DND-41 (cell line): ENCODE measurements around the gene BAIAP2.

Experiments used
- ATAC-seq: fragments of 200-7000 bp; cut with Tn5 transposase; 3 replicates; pipeline ENCODE4 v1.9.1; 2021; ENCODE audit warnings: low read depth; ENCODE audit not compliant: insufficient read depth
- DNase-seq: peaks from one replicate; pipeline ENCODE4 v3.0.0-alpha.2; 2020
- H2AFZ ChIP-seq: 2 replicates; pipeline ENCODE4 v1.6.0; 2012; ENCODE audit warnings: low read depth, low read length
- H3K27ac ChIP-seq: 2 replicates; pipeline ENCODE4 v1.5.1; 2012; ENCODE audit warnings: low read length, inconsistent platforms
- H3K27me3 ChIP-seq: fragments of 200-600 bp; sonication (generic); 2 replicates; pipeline ENCODE4 v1.6.0; 2012; ENCODE audit warnings: low read length, mild to moderate bottlenecking, inconsistent platforms; ENCODE audit not compliant: insufficient read depth, poor library complexity
- H3K36me3 ChIP-seq: 2 replicates; pipeline ENCODE4 v1.5.1; 2012; ENCODE audit warnings: low read length, inconsistent platforms; ENCODE audit not compliant: insufficient read depth
- H3K4me1 ChIP-seq: 2 replicates; pipeline ENCODE4 v1.5.1; 2012; ENCODE audit warnings: mild to moderate bottlenecking, low read length; ENCODE audit not compliant: insufficient read depth
- H3K4me2 ChIP-seq: 2 replicates; pipeline ENCODE4 v1.6.0; 2012; ENCODE audit warnings: mild to moderate bottlenecking, moderate library complexity, low read length, inconsistent platforms; ENCODE audit not compliant: insufficient read depth
- H3K4me3 ChIP-seq, 2 experiments: fragments of 200-600 bp in 1 of 2; shearing (Covaris generic) in 1 of 2; 2 replicates each; pipeline ENCODE4 v1.5.1; 2012 to 2016; ENCODE audit warnings: inconsistent platforms in 2 of 2, low read length in 2 of 2, mild to moderate bottlenecking in 2 of 2, low read depth in 1 of 2, moderate library complexity in 1 of 2
- H3K79me2 ChIP-seq: 2 replicates; pipeline ENCODE4 v1.6.0; 2012; ENCODE audit warnings: low read length, inconsistent platforms; ENCODE audit not compliant: insufficient read depth
- H3K9ac ChIP-seq: 2 replicates; pipeline ENCODE4 v1.6.0; 2012; ENCODE audit warnings: low read depth, mild to moderate bottlenecking, inconsistent platforms, low read length, moderate library complexity
- H3K9me3 ChIP-seq: 2 replicates; pipeline ENCODE4 v1.5.1; 2012; ENCODE audit warnings: low read length, moderate library complexity, mild to moderate bottlenecking, inconsistent platforms; ENCODE audit not compliant: insufficient read depth, severe bottlenecking
- H4K20me1 ChIP-seq: 2 replicates; pipeline ENCODE4 v1.6.0; 2012; ENCODE audit warnings: low read length; ENCODE audit not compliant: insufficient read depth
- EZH2 ChIP-seq: IDR thresholded peaks from 3 replicates; pipeline ENCODE4 v1.6.1; 2012; ENCODE audit warnings: borderline replicate concordance, low read depth, mild to moderate bottlenecking, moderate library complexity, low read length, inconsistent platforms; ENCODE audit not compliant: severe bottlenecking
- TF ChIP-seq, protein P1 (sequence below): IDR thresholded peaks from 2 replicates; pipeline ENCODE4 v1.5.1; 2012; ENCODE audit warnings: borderline replicate concordance, low read length, moderate library complexity, mild to moderate bottlenecking; ENCODE audit not compliant: poor library complexity, severe bottlenecking; ENCODE audit errors: extremely low read depth

Gene BAIAP2

DNA sequence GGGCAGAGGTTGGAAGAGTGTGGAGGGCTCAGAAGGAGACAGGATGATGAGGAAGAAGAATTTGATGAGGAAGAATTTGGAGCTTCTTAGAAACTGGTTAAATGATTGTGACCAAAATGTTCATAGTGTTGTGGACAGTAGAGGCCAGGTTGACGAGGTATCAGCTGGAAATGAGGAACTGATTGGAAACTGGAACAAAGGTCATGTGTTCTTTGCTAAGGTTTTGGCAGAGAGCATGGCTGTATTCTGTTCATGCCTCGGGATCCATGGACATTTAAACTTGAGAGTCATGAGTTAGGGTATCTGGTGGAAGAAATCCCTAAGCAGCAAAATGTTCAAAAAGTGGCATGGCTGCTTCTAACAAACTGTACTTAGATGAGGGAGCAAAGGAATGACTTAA, 24.0 kb upstream of the BAIAP2 start:
- Histone ChIP-seq H3K27me3 (peaks cover 8% of the 10 kb centered on the region), H2AFZ (no peak overlapping the region), H3K9me3 (no peaks in the 10 kb centered on the region), H3K4me3 (no peak overlapping the region), H3K4me1 (no peaks in the 10 kb centered on the region), H3K79me2 (no peaks in the 10 kb centered on the region), H3K27ac (no peak overlapping the region), H3K4me2 (no peak overlapping the region), H3K36me3 (no peaks in the 10 kb centered on the region), H4K20me1 (no peaks in the 10 kb centered on the region), H3K9ac (no peak overlapping the region)
- ATAC-seq (no peak), DNase-seq (no peak)
- TF ChIP-seq, protein P1, sequence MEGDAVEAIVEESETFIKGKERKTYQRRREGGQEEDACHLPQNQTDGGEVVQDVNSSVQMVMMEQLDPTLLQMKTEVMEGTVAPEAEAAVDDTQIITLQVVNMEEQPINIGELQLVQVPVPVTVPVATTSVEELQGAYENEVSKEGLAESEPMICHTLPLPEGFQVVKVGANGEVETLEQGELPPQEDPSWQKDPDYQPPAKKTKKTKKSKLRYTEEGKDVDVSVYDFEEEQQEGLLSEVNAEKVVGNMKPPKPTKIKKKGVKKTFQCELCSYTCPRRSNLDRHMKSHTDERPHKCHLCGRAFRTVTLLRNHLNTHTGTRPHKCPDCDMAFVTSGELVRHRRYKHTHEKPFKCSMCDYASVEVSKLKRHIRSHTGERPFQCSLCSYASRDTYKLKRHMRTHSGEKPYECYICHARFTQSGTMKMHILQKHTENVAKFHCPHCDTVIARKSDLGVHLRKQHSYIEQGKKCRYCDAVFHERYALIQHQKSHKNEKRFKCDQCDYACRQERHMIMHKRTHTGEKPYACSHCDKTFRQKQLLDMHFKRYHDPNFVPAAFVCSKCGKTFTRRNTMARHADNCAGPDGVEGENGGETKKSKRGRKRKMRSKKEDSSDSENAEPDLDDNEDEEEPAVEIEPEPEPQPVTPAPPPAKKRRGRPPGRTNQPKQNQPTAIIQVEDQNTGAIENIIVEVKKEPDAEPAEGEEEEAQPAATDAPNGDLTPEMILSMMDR = no peak

DNA sequence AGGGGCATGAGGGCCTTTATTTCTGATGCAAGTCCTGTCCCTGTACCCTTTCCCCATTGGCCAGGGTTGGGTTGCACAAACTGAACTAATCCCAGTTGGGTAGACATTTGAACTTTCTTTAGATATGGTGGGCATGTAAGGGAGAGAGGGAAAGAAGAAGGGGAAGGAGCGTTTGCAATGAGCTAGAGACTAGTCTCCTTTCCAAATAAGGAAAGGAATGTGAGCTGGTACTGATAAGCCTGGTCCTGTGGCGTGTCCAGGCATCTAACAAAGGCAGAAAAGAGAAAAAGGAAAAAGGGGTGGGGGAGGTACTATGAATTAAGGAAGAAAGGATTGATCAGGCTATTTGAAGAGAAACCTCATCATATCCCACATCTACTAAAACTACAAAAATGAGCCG, 23.0 kb upstream of the BAIAP2 start:
- ATAC-seq (no peak), DNase-seq (no peak)
- H4K20me1 ChIP-seq = no peaks in the 10 kb centered on the region
- H3K4me1 ChIP-seq = peaks cover 3% of the 10 kb centered on the region
- no peak for TF ChIP-seq EZH2
- TF ChIP-seq, protein P1 = no peak
- no peak overlapping the region for H3K4me3 ChIP-seq
- no peak overlapping the region for H2AFZ ChIP-seq
- H3K9ac ChIP-seq = no peak overlapping the region
- H3K27me3 ChIP-seq = peaks cover 2% of the 10 kb centered on the region
- H3K4me2 ChIP-seq = no peak overlapping the region
- no peaks in the 10 kb centered on the region for H3K9me3 ChIP-seq
- H3K27ac ChIP-seq = no peak overlapping the region
- H3K36me3 ChIP-seq = no peaks in the 10 kb centered on the region
- no peaks in the 10 kb centered on the region for H3K79me2 ChIP-seq

DNA sequence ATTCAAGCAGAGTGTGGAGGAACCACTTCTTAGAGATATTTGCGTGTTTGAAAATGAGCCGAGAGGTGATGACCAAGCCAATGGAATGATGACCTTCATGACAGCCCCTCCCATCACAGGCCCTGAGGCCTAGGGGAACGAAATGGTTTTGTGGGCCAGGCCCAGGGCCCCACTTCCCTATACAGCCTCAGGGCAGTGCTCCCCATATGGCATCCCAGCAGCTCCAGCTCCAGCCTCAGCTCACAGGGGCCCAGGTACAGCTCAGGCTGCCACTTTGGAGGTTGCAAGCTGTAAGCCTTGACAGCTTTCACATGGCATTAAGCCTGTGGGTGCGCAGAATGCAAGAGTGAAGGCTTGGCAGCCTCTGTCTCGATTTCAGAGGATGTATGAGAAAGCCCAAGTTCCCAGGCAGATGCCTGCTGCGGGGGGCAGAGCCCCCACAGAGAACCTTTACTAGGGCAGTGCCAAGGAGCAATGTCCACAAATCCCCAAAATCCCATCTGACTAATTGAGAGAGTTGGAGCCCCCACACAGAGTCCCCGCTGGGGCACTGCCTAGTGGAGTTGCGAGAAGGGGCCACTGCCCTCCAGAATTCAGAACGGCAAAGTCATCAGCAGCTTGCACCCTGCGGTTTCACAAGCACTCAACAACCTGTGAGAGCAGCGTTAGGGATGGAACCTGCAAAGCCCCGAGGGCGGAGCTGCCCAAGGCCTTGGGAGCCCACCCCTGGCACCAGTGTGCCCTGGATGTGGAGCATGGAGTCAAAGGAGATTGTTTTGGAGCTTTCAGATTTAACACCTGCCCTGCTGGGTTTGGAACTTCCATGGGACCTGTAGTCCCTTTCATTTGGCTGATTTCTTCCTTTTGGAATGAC, 22.1 kb upstream of the BAIAP2 start:
- ATAC-seq = no peak
- Histone ChIP-seq H3K4me1 (peaks cover 11% of the 10 kb centered on the region), H3K4me3 (no peak overlapping the region), H3K27ac (no peak overlapping the region), H3K27me3 (no peaks in the 10 kb centered on the region), H3K79me2 (no peaks in the 10 kb centered on the region), H2AFZ (no peak overlapping the region), H3K9ac (no peak overlapping the region), H4K20me1 (no peaks in the 10 kb centered on the region), H3K9me3 (no peaks in the 10 kb centered on the region), H3K36me3 (no peaks in the 10 kb centered on the region), H3K4me2 (no peak overlapping the region)
- TF ChIP-seq, protein P1 = no peak
- TF ChIP-seq EZH2 = no peak
- DNase-seq = no peak
